ENCODE results near the gene NTSR1. TPM values are rescaled to one million over a fixed set of nuclear protein-coding genes. Genes with fewer than 3 reads are reported as not detected.

Gene NTSR1
- polyA plus RNA-seq, 3 donors, result 0.35 to 2.5 (median 0.40) TPM

DNA sequence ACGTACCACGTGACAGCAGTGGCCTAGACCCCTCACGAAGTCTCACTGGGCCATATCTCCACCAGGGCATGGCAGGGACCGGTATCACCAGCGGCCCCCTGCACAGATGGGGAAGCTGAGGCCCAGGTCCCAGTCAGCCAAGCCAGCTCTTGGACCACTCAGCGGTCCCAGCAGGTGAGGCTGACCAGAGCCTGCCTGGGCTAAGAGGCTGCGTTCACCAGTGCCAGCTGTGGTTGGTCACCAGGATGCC is 85.0 kb downstream of the NTSR1 start:
- TF ChIP-seq, protein P1, sequence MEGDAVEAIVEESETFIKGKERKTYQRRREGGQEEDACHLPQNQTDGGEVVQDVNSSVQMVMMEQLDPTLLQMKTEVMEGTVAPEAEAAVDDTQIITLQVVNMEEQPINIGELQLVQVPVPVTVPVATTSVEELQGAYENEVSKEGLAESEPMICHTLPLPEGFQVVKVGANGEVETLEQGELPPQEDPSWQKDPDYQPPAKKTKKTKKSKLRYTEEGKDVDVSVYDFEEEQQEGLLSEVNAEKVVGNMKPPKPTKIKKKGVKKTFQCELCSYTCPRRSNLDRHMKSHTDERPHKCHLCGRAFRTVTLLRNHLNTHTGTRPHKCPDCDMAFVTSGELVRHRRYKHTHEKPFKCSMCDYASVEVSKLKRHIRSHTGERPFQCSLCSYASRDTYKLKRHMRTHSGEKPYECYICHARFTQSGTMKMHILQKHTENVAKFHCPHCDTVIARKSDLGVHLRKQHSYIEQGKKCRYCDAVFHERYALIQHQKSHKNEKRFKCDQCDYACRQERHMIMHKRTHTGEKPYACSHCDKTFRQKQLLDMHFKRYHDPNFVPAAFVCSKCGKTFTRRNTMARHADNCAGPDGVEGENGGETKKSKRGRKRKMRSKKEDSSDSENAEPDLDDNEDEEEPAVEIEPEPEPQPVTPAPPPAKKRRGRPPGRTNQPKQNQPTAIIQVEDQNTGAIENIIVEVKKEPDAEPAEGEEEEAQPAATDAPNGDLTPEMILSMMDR (IDR thresholded peaks at IDR 0.05), result no peak
- H3K4me1 ChIP-seq (ENCODE audit: control insufficient read depth in 1 of 2, insufficient read depth in 2 of 2, low read length in 2 of 2), result peaks cover 44 to 54% of the 10 kb centered on the region in 2 donors
- H3K4me3 Mint-ChIP-seq, result peak overlapping the region; percentile 58 to 76

DNA sequence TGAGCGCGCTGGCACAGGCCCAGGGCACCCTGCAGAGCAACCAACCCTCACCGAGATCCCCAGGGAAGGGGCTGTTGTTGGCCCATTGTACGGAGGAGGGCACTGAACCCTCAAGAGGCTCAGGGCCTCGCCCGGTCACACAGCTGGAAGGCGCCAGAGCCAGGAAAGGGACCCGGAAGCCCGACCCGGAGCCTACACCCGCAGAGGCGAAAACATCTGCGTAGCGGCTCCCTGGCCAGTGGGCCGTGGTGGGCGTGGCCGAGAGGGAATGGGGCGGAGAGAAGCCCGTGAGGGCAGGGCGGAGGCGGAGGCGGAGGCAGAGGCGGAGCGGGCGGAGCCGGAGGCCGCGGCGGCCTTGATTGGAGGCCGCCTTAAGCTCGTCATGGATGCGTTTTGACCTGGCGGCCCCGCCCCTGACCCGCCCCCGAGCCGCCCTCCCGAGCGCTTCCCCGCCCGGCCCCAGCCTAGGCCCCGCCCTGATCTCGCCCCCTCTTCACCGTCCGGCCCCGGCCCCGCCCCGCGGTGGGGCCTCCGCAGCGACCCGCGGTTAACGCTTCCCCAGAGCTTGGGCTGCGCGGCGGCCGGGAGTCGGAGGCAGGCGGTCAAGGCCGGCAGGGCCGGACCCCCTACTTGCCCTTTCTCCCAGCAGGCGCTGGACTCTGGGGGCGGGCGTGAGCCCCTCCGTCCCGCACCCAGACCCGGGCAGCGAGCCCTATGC is 85.5 kb downstream of the NTSR1 start:
- peak overlapping the region; percentile 92 to 99 (median 94) for H3K27ac Mint-ChIP-seq
- peaks cover 0 to 1% (median 1%) of the 10 kb centered on the region in 3 donors for H3K27me3 Mint-ChIP-seq (ENCODE audit: low read depth in 3 of 3)
- peak overlapping the region; percentile 82 to 87 for H3K4me3 Mint-ChIP-seq
- Histone ChIP-seq H3K27me3 (ENCODE audit: control insufficient read depth in 2 of 2, insufficient read depth in 2 of 2, low read length in 2 of 2) (no peaks in the 10 kb centered on the region), H3K27ac (ENCODE audit: low read depth in 1 of 2, low read length in 2 of 2) (peak overlapping the region; percentile 92 to 94), H3K36me3 (replicated peaks in 1 of 2; ENCODE audit: control insufficient read depth in 1 of 2, insufficient read depth in 2 of 2, low read length in 2 of 2) (peaks cover 3 to 11% of the 10 kb centered on the region in 2 donors), H3K9me3 (replicated peaks in 1 of 2; ENCODE audit: control insufficient read depth in 1 of 2, insufficient read depth in 1 of 2, low read length in 2 of 2) (no peaks in the 10 kb centered on the region), H3K79me2 (ENCODE audit: insufficient read depth, low read length) (peaks cover 14% of the 10 kb centered on the region), H3K4me2 (replicated peaks; ENCODE audit: extremely low read depth, low read length, poor library complexity, severe bottlenecking) (peak overlapping the region; percentile 99), H4K20me1 (ENCODE audit: insufficient read depth, low read length) (peaks cover 13% of the 10 kb centered on the region), H2AFZ (ENCODE audit: insufficient read depth, low read depth, low read length, poor library complexity, severe bottlenecking) (peak overlapping the region; percentile 85), H3K9ac (ENCODE audit: insufficient read depth, low read length, poor library complexity, severe bottlenecking) (peak overlapping the region; percentile 72), H3K4me1 (ENCODE audit: control insufficient read depth in 1 of 2, insufficient read depth in 2 of 2, low read length in 2 of 2) (peaks cover 44 to 54% of the 10 kb centered on the region in 2 donors), H3K4me3 (replicated peaks in 1 of 3; ENCODE audit: low read depth in 2 of 3, low read length in 3 of 3) (peak overlapping the region; percentile 54 to 88 (median 59))
- H3K9me3 Mint-ChIP-seq, result peaks cover 0 to 3% (median 0%) of the 10 kb centered on the region in 7 donors
- DNase-seq, result peak; percentile 94 to 97 (median 95)
- TF ChIP-seq, protein P1 (IDR thresholded peaks at IDR 0.05), result no peak
- H3K36me3 Mint-ChIP-seq, result peaks cover 12 to 16% of the 10 kb centered on the region in 2 donors
- intact Hi-C loops (cut with micrococcal nuclease), result loop anchor here (5.0 to 10.0 kb wide), 6 partner anchors 52 to 389 kb away; partner anchors contain the start of genes CABLES2 (in 1 of the 2) and DIDO1 (in 1 of the 2)
- H3K4me1 Mint-ChIP-seq, result peaks cover 44% of the 10 kb centered on the region
- WGBS (ENCODE audit: insufficient coverage), result 1% methylated on average over 60 of the region's 69 CpGs

More for the DNA sequence above, 85.0 kb downstream of the NTSR1 start:
- Mint-ChIP-seq H3K27me3 (ENCODE audit: low read depth in 3 of 3) (peaks cover 0 to 1% (median 0%) of the 10 kb centered on the region in 3 donors), H3K4me1 (peaks cover 41% of the 10 kb centered on the region), H3K9me3 (no peaks in the 10 kb centered on the region), H3K36me3 (peaks cover 7 to 11% of the 10 kb centered on the region in 2 donors), H3K27ac (peak overlapping the region; percentile 91 to 99 (median 94))
- Histone ChIP-seq H3K27ac (ENCODE audit: low read depth in 1 of 2, low read length in 2 of 2) (peak overlapping the region; percentile 86 to 94), H3K4me2 (replicated peaks; ENCODE audit: extremely low read depth, low read length, poor library complexity, severe bottlenecking) (peak overlapping the region; percentile 72), H3K9ac (ENCODE audit: insufficient read depth, low read length, poor library complexity, severe bottlenecking) (peak overlapping the region; percentile 63), H3K79me2 (ENCODE audit: insufficient read depth, low read length) (peaks cover 14% of the 10 kb centered on the region), H2AFZ (ENCODE audit: insufficient read depth, low read depth, low read length, poor library complexity, severe bottlenecking) (peak overlapping the region; percentile 61), H3K27me3 (ENCODE audit: control insufficient read depth in 2 of 2, insufficient read depth in 2 of 2, low read length in 2 of 2) (no peaks in the 10 kb centered on the region), H4K20me1 (ENCODE audit: insufficient read depth, low read length) (peaks cover 13% of the 10 kb centered on the region), H3K36me3 (replicated peaks in 1 of 2; ENCODE audit: control insufficient read depth in 1 of 2, insufficient read depth in 2 of 2, low read length in 2 of 2) (peaks cover 0 to 6% of the 10 kb centered on the region in 2 donors), H3K9me3 (replicated peaks in 1 of 2; ENCODE audit: control insufficient read depth in 1 of 2, insufficient read depth in 1 of 2, low read length in 2 of 2) (no peaks in the 10 kb centered on the region), H3K4me3 (replicated peaks in 1 of 3; ENCODE audit: low read depth in 2 of 3, low read length in 3 of 3) (peak overlapping the region in 2 of 3 experiments; percentile 25 to 61)
- DNase-seq, result no peak
- intact Hi-C loops (cut with micrococcal nuclease), result loop anchor here (2.0 to 10.0 kb wide), 7 partner anchors 51 to 389 kb away; partner anchors contain the start of genes CABLES2 (in 1 of the 2) and DIDO1 (in 1 of the 2)
- 71% methylated on average over 7 of the region's 7 CpGs for WGBS (ENCODE audit: insufficient coverage)
